ACHN (cell line): ENCODE data around the gene SCAI.

Source experiments
- DNase-seq: peaks from one replicate; pipeline ENCODE4 v3.0.0-alpha.2; 2015
- in situ Hi-C: cut with HindIII; loops from 2 replicates; pipeline ENCODE4 v1.10.0; 2017; ENCODE audit warnings: low sequenced_read_pairs, low pct_ligation_motif_present, low pct_unique_long_range_greater_than_20kb

Gene SCAI

GRCh38 chr9:125153712-125154367, 10.5 kb upstream of the SCAI start:
- in situ Hi-C loops = no loop called here
- no peak for DNase-seq

GRCh38 chr9:125151730-125152129, 8.4 kb upstream of the SCAI start:
- in situ Hi-C loops = no loop called here
- no peak for DNase-seq

- in situ Hi-C loops = no loop called here
- DNase-seq = no peak
Measured at GRCh38 chr9:125150349-125151245, 7.3 kb upstream of the SCAI start.

GRCh38 chr9:125147401-125147951, 4.1 kb upstream of the SCAI start:
- no peak for DNase-seq
- in situ Hi-C loops = no loop called here

DNA sequence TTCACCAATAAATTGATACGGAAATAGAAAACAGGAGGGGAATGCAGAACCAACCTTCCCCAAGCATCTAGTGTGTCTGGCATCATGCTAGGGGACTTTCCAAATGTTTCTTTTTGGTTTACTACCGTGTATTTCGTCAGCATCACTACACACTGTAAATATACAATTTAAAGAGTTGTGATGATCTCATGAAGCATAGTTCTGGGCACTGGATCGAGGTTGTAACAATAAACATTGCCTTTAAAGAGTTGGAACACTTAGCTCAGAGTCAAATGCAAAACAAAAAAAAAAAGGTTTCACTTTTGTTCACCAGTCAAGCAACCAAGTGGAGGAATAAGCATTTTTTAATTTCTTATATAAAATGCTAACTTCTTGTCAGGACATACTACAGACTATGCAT, 2.9 kb upstream of the SCAI start:
- DNase-seq = no peak
- in situ Hi-C loops = no loop called here

GRCh38 chr9:125145425-125145824, 2.1 kb upstream of the SCAI start:
- in situ Hi-C loops = no loop called here

GRCh38 chr9:125142560-125143376, 560 bp downstream of the SCAI start:
- in situ Hi-C loops = no loop called here
- no peak for DNase-seq

More at GRCh38 chr9:125145425-125145824, 2.1 kb upstream of the SCAI start:
- no peak for DNase-seq

DNA sequence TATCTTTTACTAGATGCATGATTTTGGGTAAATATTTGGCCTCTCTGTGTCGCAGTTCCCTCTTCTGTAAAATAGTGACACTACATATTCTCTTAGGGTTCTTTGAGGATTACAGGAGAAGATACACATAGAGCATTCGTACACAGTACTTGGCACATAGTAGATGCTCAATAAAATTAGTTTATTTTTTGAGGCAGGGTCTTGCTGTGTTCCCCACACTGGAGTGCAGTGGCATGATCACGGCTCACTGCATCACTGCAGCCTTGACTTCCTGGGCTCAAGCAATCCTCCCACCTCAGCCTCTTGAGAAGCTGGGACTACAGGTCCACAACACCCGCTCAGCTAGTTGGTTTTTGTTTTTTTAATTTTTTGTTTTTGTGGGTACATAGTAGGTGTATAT, 1.6 kb downstream of the SCAI start:
- in situ Hi-C loops = no loop called here
- no peak for DNase-seq

DNA sequence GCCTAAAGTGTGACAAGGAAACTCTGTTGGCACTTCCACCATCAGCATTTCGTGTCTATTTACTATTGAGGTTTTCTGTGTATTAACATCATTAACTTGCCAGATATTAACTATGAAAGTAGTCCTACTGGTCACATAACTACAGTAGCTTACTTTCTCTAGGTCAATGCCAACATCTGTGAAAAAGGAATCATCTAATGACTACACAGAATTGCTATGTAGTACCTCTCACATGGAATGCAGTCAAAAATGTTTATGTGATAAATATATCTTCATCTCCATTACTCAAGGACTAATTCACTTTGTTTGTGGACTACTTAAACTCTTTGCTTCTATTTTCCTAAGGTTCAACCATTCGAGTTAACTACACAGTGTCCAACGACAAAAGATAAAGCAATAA, 2.1 kb downstream of the SCAI start:
- DNase-seq = no peak
- in situ Hi-C loops = no loop called here

DNA sequence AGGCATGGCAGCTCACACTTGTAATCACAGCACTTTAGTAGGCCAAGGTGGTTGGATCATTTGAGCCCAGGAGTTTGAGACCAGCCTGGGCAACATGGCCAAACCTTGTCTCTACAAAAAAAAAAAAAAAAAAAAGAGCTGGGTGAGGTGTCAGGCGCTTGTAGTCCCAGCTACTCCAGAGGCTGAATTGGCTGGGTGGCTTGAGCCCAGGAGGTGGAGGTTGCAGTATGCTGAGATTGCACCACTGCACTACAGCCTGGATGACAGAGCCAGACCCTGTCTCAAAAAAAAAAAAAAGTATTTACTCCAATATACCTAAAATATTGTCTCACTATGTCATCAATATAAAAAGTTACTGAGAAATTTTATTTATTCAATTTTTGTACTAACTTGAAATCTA, 2.8 kb downstream of the SCAI start:
- in situ Hi-C loops = no loop called here
- DNase-seq = no peak

GRCh38 chr9:125137200-125137599, 6.1 kb downstream of the SCAI start:
- in situ Hi-C loops = no loop called here
- no peak for DNase-seq

GRCh38 chr9:125134976-125135375, 8.4 kb downstream of the SCAI start:
- in situ Hi-C loops = no loop called here
- DNase-seq = no peak

DNA sequence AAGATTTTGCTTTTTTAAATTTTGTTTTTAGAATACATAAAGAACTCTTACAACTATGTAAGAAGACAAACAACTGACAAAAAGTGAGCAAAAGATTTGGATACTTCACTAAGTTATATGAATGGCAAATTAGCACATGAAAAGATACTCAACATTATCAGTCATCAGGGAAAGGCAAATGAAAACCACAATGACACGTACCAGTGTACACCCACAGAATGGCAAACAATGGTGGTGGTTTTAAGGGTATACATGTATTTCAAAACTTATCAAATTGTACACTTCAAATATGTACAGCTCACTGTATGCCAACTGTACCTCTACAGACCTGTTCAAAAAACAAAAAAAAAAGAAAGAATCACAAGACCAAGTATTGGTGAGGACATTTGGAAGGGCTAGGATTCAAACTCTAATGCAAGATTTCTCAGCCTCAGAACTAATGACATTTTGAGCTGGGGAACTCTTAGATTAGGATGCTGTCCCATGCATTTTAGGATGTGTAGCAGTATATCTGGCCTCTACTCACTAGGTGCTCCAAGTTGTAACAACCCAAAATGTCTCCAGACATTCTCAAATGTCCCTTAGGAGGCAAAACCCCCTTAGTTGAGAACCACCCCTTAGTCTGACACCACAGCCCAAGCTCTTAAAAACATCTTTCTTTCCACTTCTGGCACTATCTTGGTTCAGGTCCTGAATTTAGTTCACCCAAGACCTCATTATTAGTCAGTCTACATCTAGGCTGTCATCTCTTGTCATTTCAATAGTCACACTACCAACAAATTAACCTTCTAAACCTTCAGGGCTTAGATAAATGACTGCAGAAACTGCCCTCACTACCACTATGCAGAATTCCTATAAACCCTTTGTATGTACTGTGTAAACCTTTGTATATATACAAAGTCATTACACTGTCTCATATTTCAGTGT, 9.7 kb downstream of the SCAI start:
- DNase-seq = no peak
- in situ Hi-C loops = no loop called here

DNA sequence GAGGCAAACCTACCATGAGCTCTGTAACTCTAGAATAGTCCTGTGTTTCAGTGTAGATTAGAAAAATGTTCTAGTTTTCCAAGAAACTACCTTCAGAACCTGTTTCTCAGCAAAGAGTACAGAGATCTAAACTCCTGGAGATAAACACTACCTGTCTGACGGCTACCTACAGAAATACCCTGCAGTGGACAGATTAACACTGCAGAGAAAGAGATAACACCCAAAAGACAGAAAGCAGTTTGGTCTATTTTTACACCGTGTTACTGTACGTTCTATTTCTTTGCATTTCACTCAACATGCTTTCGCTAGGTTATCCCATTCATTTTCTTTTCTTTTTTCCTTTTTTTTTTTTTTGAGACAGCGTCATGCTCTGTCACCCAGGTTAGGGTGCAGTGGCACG, 11.6 kb downstream of the SCAI start:
- in situ Hi-C loops = no loop called here
- no peak for DNase-seq

DNA sequence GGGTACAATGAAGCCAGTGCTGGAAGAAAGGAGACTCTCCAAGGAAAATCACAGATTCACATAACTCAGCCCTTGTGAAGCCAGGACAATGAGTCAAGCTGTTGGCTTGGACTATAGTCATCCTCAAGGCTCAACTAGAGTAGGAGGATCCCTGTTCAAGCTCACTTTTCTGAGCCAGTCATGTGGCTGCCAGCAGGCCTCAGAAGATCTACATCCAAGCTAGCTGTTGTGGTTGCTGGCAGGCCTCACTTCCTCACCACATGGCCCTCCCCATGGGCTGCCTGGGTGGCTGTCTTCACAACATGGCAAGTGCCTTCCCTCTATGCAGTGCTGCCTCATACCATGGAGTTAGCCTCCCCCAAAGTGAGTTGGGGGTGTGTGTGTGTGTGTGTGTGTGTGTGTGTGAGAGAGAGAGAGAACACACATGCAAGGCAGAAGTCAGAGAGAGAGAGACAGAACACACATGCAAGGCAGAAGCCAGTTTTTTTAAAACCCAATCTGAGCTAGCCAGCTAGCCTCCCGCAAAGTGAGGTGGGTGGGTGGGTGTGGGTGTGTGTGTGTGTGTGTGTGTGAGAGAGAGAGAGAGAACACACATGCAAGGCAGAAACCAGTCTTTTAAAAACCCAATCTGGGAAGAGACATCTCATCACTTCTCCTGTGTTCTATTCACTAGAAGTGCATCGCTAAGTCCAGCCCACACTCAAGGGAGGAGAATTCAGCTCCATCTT, 17.1 kb downstream of the SCAI start:
- DNase-seq = peak; percentile 86
- in situ Hi-C loops = no loop called here

GRCh38 chr9:125125523-125125922, 17.8 kb downstream of the SCAI start:
- no peak for DNase-seq
- in situ Hi-C loops = no loop called here

- in situ Hi-C loops = no loop called here
- no peak for DNase-seq
Measured at GRCh38 chr9:125121146-125121545, 22.2 kb downstream of the SCAI start.
